ENCODE data around the gene SPO11. TPM values are rescaled to one million over a fixed set of nuclear protein-coding genes. Genes with fewer than 3 reads are reported as not detected.
A peak's percentile ranks its signal among the peaks of the same experiment; 100 is the strongest.

Gene SPO11
- polyA plus RNA-seq, 2 of the 4 experiments (the other 2 are of a cell fraction), result not detected

DNA sequence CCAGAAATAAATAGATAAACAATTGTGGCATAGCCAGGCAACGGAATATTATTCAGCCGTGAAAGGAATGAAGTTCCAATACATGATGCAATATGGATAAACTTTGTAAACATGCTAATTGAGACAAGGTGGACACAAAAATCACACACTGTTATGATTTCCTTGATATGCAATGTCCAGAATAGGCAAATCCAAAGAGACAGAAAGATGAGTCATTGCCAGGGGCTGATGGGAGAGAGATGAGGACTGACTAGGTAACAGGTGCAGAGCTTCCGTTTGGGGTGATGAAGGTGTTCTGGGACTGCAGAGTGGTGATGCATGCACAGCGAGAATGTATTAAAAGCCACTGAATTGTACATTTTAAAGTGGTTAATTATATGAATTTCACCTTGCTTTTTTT is 31.1 kb upstream of the SPO11 start:
- no peak for DNase-seq (ENCODE audit: low read depth in 1 of 2, low spot score in 1 of 2)
- no peak for FAIRE-seq
- TF ChIP-seq FOSL2 (IDR thresholded peaks at IDR 0.05) (no peak), FOSL2 (CRISPR knock-in tag; IDR thresholded peaks at IDR 0.05) (0 out of 2 replicates have a peak, but pooled peaks have one; percentile 5), CBX2 (IDR thresholded peaks at IDR 0.05; ENCODE audit: borderline replicate concordance, low read depth) (no peak)

DNA sequence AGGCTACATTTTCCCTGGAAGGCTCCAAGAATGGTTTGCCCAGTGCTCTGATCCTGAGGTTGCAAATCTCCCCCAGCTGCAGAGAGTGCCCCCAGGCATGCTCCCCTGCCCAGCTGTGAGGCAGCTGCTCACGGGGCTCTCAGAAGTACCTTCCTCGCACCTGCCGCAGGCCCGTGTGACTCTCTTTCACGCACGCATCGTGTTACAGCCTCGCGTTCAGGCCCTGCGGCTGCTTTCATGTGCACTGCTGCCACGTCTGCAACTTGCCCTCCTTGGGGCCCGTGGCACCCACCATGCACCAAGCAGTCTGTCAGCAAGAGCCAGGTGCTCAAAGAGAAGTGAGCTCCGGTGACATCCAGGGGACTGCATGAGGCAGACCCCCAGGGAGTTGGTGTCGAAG is 28.6 kb upstream of the SPO11 start:
- TF ChIP-seq, protein P1, sequence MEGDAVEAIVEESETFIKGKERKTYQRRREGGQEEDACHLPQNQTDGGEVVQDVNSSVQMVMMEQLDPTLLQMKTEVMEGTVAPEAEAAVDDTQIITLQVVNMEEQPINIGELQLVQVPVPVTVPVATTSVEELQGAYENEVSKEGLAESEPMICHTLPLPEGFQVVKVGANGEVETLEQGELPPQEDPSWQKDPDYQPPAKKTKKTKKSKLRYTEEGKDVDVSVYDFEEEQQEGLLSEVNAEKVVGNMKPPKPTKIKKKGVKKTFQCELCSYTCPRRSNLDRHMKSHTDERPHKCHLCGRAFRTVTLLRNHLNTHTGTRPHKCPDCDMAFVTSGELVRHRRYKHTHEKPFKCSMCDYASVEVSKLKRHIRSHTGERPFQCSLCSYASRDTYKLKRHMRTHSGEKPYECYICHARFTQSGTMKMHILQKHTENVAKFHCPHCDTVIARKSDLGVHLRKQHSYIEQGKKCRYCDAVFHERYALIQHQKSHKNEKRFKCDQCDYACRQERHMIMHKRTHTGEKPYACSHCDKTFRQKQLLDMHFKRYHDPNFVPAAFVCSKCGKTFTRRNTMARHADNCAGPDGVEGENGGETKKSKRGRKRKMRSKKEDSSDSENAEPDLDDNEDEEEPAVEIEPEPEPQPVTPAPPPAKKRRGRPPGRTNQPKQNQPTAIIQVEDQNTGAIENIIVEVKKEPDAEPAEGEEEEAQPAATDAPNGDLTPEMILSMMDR (IDR thresholded peaks at IDR 0.05), result no peak
- TF ChIP-seq RFX5 (IDR thresholded peaks at IDR 0.05), result no peak
- CTCF ChIA-PET, result no interaction called here
- FAIRE-seq (no peak), ATAC-seq (no peak; a peak in 1 of 6 replicates), DNase-seq (ENCODE audit: low read depth in 1 of 2, low spot score in 1 of 2) (no peak)
- Histone ChIP-seq H3K4me2 (no peak overlapping the region), H3K9me3 (no peaks in the 10 kb centered on the region), H3K4me3 (no peak overlapping the region), H3K27ac (no peak overlapping the region), H3K4me1 (no peaks in the 10 kb centered on the region)
- POLR2A ChIA-PET, result no interaction called here
- 66% methylated on average over 13 of the region's 14 CpGs for WGBS (ENCODE audit: missing lambda C conversion rate)

More for the DNA sequence above, 31.1 kb upstream of the SPO11 start:
- ChIA-PET CTCF (no interaction called here), POLR2A (no interaction called here)
- Histone ChIP-seq H3K9me3 (no peaks in the 10 kb centered on the region), H3K4me2 (no peak overlapping the region), H3K4me1 (no peaks in the 10 kb centered on the region), H3K4me3 (no peak overlapping the region), H3K27ac (no peak overlapping the region)
- WGBS (ENCODE audit: missing lambda C conversion rate), result 38% methylated on average over 4 of the region's 4 CpGs
- no peak for ATAC-seq

DNA sequence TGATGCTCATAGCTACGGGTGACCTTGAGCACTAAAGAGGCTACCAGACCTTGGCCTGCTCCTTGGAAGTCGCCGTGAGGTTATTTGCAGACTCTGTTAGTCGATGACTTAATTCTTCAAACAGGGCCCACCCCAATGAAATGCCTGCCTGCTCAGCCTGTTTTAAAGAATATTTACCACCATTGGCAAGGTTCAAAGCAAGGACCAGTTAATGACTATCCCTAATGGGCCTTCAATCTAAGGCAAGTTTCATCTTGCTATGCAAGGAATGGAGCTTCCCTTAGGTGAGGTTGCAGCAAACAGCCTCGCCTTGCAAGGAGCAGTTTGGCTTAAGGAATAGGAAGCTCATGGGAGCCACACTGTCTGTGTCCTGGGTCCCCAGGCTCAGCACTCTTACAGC is 22.9 kb upstream of the SPO11 start:
- ChIA-PET CTCF (interaction anchor here (1.1 to 1.5 kb wide), 3 partner anchors 16 to 217 kb away, joined by 3 read pairs; no protein-coding TSS in a partner anchor), POLR2A (no interaction called here)
- no peak for TF ChIP-seq HOXB13 (CRISPR knock-in tag; IDR thresholded peaks at IDR 0.05; ENCODE audit: low read depth)
- no peak for TF ChIP-seq CHD2 (IDR thresholded peaks at IDR 0.05; ENCODE audit: low read length, partially characterized antibody)
- TF ChIP-seq SMC3 (IDR thresholded peaks at IDR 0.05), result no peak
- TF ChIP-seq BHLHE40 (IDR thresholded peaks at IDR 0.05; ENCODE audit: low read depth, low read length), result no peak
- TF ChIP-seq ZSCAN20 (CRISPR knock-in tag; IDR thresholded peaks at IDR 0.05), result no peak
- TF ChIP-seq, protein P2, sequence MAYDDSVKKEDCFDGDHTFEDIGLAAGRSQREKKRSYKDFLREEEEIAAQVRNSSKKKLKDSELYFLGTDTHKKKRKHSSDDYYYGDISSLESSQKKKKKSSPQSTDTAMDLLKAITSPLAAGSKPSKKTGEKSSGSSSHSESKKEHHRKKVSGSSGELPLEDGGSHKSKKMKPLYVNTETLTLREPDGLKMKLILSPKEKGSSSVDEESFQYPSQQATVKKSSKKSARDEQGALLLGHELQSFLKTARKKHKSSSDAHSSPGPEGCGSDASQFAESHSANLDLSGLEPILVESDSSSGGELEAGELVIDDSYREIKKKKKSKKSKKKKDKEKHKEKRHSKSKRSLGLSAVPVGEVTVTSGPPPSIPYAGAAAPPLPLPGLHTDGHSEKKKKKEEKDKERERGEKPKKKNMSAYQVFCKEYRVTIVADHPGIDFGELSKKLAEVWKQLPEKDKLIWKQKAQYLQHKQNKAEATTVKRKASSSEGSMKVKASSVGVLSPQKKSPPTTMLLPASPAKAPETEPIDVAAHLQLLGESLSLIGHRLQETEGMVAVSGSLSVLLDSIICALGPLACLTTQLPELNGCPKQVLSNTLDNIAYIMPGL (CRISPR knock-in tag; IDR thresholded peaks at IDR 0.05; ENCODE audit: borderline replicate concordance), result no peak
- TF ChIP-seq RFX5 (IDR thresholded peaks at IDR 0.05), result no peak
- Histone ChIP-seq H3K27ac (no peak overlapping the region), H3K4me2 (no peak overlapping the region), H3K4me3 (no peak overlapping the region), H3K4me1 (no peaks in the 10 kb centered on the region), H3K9me3 (no peaks in the 10 kb centered on the region)
- DNase-seq (ENCODE audit: low read depth in 1 of 2, low spot score in 1 of 2), result no peak
- no peak for ATAC-seq
- FAIRE-seq, result no peak
- 29% methylated on average over 5 of the region's 5 CpGs for WGBS (ENCODE audit: missing lambda C conversion rate)

DNA sequence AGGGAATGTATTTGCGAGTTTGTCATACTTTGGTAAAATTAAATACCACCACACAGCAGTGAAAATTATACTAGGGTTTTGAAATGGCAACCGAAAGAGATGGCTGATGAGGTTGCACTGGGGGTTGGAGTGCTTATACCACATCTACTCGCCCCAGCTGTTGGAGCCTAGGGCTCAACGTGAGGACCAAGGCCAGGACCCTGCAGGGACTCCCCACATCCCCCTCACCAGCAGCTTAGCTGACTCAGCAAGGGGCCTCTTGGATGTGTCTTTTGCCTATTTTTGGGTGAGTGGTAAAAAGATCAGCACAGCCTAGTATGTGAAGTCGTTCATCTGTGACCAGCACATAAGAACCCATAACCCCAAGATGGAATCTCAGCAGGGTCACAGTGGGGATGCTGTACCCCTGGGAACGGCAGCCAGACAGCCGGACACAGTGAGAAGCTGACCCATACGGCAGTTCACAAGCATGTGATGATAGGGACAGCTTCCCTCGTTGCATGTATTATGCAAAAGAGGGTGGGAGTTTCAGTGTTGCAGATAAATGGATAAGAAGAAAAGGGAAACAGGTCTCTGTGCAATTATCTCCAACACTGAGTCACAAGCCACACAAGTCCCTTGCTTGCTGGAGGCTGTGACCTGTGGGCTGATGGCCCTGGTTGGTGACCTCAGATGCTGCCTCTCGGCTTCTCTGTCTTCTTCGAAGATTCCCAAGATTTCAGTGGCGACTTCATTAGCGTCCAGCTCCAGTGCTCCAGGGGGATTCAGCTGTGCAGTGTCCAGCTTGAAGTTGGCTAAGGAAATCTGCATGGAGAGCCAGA is 20.9 kb upstream of the SPO11 start:
- ATAC-seq (no peak), DNase-seq (ENCODE audit: low read depth in 1 of 2, low spot score in 1 of 2) (no peak), FAIRE-seq (no peak)
- 26% methylated on average over 13 of the region's 13 CpGs for WGBS (ENCODE audit: missing lambda C conversion rate)
- Histone ChIP-seq H3K9me3 (no peaks in the 10 kb centered on the region), H3K4me1 (no peaks in the 10 kb centered on the region), H3K4me3 (no peak overlapping the region), H3K4me2 (no peak overlapping the region), H3K27ac (no peak overlapping the region)
- POLR2A ChIA-PET, result no interaction called here
- CTCF ChIA-PET, result interaction anchor here (1.3 kb wide), 1 partner anchor 758 kb away, joined by 3 read pairs; no protein-coding TSS in a partner anchor
- peak; percentile 20 for TF ChIP-seq MAFK (IDR thresholded peaks at IDR 0.05; ENCODE audit: partially characterized antibody)
- no peak for TF ChIP-seq MAZ (IDR thresholded peaks at IDR 0.05; ENCODE audit: borderline replicate concordance, low read depth, low read length)
